GM10266 (cell line): Measurements from ENCODE around the gene ZNF343.

Experiments
- DNase-seq: peaks from one replicate; pipeline ENCODE4 v3.0.0; 2012; ENCODE audit errors: extremely low spot score
- CTCF ChIP-seq: IDR thresholded peaks from 2 replicates; pipeline ENCODE4 v1.5.1; 2012; ENCODE audit warnings: mild to moderate bottlenecking, low read depth; ENCODE audit not compliant: control insufficient read depth, insufficient read depth; ENCODE audit errors: missing control alignments

The ZNF343 gene

DNA sequence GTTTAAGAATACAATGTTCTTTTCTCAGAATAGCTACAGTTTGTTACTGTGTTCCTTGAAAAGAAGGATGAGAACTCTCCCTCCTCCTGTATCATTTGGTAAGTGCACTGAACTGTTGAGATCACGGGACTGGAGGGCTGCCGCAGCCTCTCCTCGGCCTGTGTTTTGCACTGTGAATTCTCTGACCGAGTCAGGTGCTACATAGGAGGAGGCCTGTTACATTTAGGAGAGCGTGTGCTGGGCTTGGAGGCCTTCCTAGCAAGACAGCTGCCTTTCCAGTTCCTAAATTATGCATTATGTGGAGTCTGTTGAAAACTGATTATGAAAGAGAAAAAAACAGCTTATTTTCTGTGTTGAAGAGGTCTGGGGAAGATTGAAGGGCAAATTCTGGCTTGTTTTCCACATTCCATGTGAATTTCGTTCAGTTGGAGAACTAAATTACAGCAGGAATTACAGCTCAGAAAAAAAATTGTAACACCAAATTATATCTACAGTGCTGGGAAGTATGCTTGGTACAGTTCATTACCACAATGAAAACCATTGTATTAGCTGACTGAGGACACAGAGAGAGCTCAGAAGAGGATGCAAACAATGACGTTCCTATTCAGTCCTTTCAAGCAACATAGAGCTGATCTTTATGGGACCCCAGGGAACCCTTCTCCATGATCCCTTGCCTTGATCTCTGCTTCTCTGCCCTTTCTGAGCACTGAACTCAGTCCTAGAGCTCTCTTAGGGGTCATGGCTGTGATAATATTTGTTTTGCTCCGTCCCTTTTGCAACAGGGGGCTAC lies 30.4 kb upstream of the ZNF343 start:
- no peak for DNase-seq
- TF ChIP-seq CTCF, result no peak

DNA sequence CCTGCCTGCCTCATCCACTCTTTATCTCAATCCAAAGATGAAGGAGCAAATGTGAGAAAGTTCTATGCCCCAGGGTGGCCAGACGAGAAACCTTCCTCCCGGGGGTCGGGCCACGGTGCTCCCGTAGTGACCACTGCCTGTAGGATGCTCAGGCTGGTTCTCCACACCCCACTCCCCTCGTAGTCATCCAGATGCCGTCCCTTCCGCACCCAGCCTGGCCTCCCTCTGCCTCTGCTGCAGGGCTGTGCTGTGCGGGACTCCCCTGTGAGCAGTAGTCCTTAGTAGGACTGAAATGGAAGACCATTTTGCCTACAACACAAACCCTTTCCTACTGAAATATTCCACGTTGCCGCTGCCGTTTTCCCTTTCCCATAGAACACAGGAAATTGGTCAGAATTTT lies 29.6 kb upstream of the ZNF343 start:
- no peak for TF ChIP-seq CTCF
- DNase-seq, result no peak

DNA sequence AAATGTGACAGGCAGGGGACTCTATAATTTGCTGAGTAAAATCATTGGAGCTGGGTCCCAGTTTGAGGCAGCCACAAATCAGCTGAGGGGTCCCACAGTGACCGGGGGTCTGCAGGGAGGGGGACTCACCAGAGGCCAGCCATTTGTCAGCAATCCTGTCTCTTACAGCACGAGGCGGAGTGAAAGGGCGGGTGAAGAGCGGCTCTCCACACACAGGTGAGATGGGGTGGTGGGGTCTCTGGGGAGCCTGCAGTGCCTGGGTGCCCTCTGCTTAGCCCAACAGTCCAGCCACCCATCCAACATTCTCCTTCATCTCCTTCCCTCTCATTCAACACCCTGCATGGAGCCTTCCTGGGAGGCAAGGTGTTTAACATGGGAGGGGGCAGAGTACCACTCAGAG lies 28.4 kb upstream of the ZNF343 start:
- DNase-seq, result no peak
- no peak for TF ChIP-seq CTCF

DNA sequence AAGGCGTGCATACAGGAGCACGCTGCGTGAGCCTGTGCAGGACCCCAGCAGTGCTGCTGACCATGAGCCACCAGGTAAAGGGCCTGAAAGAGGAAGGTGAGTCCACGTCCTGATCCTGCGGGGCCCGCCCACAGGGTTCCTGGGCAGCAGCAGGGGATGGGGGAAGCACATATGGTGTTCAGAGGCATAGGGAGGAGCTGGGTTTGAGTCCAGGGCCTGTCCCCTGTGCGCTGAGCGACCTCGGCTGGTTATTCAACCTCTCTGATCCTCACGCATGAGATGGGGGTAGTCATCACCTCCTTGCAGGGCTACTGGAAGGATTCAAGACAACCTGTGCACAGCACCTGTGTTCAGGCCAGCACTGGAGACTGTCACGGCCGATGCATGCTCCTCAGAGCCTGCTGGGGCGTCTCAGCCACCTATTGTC lies 27.9 kb upstream of the ZNF343 start, which contains the start of gene TMC2:
TMC2 (plus strand) TSS at position 14 of the 427 bp plus-strand sequence; CDS start at position 63, 49 bp downstream.
- DNase-seq, result no peak
- TF ChIP-seq CTCF, result no peak

DNA sequence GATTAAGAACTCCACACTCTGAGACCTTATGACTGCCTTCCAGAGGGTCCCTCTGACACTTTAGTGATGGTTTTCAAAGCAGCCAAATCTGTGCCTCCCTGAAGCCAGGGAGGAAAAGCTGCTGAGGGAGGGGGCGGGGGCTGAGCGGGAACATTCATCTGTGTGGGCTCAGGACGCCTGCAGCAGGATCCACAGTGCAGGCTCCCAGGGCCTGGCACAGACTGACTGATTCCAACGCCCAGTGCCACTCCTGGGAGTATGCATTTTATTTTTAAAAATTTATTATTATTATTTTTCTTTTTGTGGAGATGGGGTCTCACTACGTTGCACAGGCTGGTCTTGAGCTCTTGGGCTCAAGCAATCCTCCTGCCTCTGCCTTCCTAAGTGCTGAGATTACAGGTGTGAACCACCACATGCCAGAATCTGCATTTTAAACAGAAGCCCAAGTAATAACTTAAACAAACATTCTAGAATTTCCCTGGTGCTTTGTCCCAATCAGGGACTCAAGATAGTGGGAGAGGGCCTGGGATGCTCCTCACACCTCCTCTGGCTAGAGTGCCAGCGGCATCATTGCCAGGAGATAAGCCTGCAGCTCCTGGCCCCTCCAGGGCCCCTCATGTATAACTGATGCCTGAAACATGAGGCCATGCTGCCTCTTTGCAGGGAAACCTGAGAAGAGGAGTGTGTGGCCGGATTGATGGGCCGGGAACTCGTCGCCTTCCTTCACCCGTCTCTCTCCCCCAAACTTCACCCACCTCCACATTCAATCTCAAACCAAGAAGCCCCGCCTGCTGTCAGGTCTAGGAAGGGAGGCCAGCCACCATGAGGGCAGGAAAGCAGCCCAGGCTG lies 27.2 kb upstream of the ZNF343 start:
- TF ChIP-seq CTCF, result no peak

GRCh38 chr20:2533118-2533517 lies 24.4 kb upstream of the ZNF343 start:
- DNase-seq, result no peak
- no peak for TF ChIP-seq CTCF

More for the DNA sequence above, 27.2 kb upstream of the ZNF343 start:
- no peak for DNase-seq
